COLO668 (cell line): ENCODE measurements around the gene JMJD1C.
"Not testable (repeated sequence)": the region's sequence is repeated elsewhere in the genome, so short reads cannot be mapped to it uniquely, and the experiment has no call there.

Source experiments
- DNase-seq: peaks from one replicate; lab custom pipeline; 2025; ENCODE audit not compliant: unreplicated experiment; lab: John Stamatoyannopoulos, UW

Gene JMJD1C

DNA sequence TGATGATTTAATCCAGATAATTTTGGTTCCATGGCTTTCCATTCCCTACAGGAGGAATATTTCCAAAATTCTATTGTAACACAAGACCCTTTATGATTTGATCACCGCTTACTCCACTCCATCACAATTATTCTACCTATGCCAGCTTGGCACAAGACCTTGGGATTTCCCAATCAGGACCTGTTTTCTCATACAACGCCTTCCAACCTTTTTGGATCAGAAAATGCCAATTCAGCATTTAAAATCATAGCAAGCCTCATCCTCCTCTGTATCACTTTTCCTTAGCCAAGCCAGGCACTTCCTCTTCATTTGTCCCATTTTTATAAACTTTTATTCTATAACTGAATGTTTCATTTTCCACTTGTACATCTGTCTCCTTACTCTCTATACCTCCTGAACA lies 100.9 kb downstream of the JMJD1C start:
- no peak for DNase-seq

DNA sequence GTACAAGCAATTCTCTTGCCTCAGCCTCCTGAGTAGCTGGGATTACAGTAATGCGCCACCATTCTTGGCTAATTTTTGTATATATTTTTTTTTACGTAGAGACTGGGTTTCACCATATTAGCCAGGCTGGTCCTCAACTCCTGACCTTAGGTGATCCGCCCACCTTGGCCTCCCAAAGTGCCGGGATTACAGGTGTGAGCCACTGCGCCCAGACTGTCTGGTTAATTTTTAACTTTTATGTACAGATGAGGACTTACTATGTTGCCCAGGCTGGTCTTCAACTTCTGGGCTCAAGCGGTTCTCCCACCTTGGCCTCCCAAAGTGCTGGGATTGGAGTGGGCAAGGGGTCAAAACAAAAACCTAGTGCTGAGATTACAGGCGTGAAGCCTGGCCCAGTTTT lies 101.8 kb downstream of the JMJD1C start:
- DNase-seq: no peak

DNA sequence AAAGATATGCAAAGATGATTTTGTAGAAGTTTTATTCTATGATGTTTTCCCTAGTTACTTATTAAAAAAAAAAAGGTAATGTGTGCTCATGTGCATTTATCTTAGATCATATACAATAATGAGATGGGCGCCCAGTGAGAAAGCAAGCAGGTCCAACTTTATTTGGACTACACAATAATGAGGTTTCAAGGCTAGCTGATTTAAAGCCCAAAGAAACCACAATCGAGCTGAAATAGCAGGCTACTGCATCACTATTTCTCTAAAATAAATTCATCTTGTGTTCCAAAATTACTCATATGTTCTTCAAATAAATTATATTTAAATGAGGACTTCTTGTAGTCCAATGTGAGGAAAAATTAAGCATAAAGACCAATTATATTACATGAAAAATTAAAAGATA lies 110.1 kb downstream of the JMJD1C start:
- no peak for DNase-seq

DNA sequence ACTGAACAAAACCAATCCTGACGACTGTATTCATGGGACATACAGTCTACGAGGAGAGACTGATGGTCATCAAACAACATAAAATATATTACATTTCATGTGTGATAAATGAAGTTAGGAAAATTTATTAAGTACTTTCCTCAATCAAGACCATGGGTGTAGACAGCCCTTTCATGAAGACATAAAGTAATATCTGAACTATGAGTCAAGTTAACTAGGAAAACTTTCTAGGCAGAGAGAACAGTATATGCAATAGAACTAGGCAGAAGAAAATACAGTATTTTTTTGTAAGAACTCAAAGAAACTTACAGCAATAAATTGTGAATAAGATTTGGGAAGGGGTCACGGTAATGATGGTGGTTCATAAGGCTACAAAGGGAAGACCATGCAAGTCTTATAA lies 112.8 kb downstream of the JMJD1C start:
- DNase-seq: no peak

DNA sequence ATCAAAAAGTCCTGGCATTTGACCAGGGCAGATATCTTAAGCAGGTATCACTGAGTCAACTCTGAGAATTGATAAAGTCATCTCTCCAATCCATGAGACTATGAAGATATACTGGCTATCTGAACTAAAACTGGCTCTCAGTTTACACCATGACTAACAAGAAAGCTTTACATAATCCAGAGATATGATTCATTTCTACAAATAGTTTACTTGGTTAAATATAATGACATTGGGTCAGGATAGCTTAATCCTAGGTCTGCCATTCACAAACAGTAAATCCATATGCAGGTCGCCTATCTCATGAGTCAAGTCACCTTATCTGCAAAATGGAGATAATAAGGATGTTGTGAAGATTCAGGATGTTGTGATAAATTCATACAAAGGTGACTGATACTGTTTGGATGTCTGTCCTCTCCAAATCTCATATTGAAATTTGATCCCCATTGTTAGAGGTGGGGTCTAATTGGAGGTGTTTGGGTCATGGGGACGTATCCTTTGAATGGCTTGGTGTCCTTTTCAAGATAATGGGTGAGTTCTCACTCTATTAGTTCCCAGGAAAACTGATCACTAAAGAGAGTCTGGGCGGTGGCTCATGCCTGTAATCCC lies 117.4 kb downstream of the JMJD1C start:
- DNase-seq: no peak

DNA sequence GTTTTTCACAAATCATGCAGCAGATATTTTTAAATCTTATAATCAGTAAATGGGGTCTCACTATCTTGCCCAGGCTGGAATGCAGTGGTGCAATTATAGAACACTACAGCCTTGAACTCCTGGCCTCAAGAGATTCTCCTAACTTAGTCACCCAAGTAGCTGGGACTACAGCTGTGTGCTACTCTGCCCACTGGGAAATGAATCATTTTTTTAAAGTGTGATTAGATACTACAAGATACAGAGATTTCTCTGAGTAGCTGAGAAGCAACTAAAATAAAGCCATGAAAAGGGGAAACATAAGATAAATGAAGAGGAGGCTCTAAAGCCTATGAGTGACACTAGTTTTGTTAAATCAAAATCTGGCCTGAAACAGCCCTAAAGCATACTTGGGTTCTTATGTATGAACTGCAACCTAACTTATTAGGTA lies 119.7 kb downstream of the JMJD1C start:
- no peak for DNase-seq

DNA sequence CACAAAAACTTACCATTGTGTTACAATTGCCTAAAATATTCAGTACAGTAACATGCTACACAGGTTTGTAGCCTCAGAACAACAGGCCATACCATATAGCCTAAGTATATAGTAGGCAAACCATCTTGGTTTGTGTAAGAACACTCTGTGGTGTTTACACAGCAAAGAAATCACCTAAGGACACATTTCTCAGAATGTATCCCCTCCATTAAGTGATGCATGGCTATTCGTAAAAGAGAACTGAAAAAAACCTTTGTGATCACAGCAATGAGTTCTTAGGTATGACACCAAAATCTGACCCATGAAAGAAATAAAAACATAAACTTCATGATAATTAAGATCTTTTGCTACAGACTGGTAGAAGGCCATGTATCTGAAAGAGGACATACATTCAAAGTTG lies 121.5 kb downstream of the JMJD1C start:
- no peak for DNase-seq

DNA sequence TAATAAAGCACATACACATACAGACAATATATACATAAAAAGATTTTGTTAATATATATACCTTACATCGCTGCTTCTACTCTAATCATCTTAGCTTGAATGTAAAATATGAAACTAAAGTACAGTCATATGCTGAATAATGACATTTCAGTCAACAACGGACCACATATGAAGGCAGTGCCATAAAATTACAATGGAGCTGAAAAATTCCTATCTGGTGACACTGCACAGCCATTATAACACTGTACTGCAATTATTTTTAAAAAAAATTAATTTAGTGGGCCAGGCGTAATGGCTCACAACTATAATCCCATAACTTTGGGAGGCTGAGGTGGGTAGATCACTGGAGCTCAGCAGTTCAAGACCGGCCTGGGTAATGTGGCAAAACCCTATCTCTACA lies 122.3 kb downstream of the JMJD1C start:
- no peak for DNase-seq

DNA sequence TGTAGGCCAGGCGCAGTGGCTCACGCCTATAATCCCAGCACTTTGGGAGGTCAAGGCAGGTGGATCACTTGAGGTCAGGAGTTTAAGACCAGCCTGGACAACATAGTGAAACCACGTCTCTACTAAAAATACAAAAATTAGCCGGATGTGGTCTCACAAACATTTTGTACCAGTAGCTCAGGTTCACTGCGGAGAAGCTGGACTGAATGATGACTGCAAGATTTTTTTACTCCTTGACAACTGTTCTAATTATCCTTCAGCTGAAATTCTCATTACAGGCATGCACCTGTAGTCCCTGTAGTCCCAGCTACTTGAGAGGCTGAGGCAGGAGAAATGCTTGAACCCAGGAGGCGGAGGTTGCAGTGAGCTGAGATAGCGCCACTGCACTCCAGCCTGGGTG lies 126.1 kb downstream of the JMJD1C start:
- DNase-seq: not testable (repeated sequence)

DNA sequence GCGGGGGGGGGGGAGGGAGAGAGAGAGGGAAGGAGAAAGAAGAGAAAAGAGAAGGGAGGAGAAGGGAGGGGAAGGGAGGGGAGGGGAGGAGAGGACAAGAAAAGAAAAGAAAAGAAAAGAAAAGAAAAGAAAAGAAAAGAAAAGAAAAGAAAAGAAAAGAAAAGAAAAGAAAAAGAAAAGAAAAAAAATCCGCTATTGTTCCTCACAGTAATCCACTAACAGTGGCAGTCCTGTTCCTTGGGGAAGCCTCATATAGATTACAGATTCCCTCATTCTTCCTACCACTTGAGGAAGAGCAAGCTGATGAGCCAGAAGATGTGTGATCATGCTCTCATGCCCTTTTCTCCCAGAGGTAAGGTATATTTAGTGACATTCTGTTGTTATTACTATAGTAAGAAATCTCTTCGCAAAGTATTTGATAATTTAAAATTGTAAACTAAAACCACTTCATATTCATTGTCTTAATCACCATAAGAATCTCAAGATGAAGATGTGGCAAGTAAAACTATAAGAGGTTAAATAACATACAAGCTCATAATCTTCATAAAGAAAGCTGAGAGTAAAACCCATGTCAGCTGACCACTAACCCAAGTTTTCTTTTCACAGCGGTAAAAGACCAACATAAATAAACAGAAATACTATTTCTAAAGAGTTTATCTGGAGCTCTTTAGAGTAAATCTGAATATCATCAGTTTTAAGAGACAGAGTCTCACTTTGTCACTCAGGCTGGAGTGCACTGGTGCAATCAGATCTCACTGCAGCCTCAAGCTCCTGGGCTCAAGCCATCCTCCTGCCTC lies 128.1 kb downstream of the JMJD1C start:
- no peak for DNase-seq

DNA sequence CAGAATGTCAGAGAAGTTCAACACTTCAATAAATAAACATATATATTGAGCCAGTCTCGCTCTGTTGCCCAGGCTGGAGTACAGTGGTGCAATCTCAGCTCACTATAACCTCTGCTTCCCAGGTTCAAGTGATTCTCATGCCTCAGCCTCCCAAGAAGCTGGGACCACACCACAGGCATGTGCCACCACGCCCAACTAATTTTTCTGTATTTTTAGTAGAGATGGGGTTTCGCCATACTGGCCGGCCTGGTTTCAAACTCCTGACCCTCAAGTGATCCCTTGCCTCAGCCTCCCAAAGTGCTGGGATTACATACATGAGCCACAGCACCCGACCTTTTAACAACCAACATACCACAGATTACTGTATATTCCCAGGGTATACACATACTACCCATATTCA lies 134.2 kb downstream of the JMJD1C start:
- no peak for DNase-seq

DNA sequence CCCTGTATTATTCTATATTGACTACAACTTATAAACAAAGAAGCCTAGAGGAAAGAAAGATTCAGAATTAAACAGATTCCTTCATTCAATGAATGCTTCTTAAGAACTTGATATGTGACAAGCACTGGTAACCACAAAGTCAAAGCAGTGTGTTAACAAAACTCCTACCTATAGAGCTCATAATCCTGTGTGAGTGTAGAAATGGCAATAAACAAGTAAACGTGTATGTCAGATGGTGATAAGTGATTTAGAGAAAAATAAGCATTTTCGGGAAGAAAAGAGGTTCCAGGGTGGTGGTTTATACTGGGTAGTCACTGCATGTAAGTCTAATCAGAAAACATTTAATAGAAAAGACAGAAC lies 141.3 kb downstream of the JMJD1C start:
- DNase-seq: no peak

DNA sequence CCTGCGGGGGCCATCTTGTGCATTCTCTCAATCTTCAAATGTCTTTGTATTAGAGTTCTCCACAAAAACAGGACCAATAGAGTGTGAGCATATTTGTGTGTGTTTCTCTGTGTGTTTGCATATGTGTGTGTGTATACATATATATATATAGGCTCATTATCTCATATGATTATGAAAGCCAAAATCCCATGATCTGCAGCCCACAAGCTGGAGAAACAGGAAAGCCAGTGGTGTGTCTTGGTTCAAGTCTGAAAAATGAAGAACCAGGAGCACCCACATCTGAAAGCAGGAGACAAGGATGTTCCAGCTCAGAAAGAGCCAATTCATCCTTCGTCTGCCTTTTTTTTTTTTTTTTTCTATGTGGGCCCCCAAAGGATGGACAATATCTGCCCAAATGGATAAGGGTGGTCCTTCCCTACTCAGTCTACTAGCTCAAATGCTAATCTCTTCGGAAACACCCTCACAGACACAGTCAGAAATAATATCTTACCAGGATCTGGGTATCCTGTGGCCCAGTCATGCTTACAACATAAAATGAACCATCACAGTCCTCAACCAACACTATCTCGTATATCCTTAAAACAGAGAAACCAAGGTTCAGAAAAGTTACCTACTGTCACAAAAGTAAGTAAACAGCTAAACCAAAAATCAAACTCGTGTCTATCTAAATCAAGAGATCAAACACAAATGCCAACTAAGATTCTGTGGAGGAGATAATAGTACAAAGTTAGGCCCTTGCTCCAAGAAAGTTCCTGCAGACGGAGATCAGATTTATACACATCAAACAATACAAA lies 141.9 kb downstream of the JMJD1C start:
- no peak for DNase-seq

DNA sequence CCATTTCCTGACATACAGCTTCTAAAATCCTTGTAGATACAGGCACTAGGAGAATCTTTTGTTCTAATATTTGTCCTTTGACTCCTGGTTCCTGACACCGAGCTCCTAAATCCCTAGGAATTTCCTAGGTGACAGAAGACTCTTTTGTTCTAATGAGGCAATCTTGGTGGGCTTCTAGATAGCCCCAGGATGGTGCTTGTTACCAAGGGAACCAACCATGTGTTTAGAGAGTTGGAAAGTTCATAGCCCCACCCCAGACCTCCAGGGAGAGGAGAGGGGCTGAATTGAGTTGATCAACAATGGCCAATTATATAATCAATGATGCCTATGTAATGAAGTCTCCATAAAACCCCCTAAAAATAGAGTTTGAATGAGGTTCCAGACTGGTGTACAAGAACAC lies 145.1 kb downstream of the JMJD1C start:
- no peak for DNase-seq

DNA sequence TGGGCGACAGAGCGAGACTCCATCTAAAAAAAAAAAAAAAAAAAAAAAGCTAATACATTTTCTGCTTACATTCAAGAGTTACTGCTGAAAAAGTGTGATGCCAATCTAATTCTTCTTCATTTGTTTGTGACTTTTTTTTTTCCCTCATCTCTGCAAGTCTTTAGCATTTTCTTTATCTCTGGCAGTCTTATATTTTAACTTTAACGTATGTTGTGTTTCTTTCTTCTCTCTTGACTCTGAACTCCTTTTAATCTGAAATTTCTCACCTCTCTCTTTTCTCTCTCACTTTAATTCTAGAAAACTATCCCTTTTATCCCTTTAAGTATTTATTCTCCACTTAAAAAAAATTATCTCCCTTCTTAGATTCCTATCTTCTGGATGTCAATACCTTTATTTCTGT lies 146.5 kb downstream of the JMJD1C start:
- no peak for DNase-seq

DNA sequence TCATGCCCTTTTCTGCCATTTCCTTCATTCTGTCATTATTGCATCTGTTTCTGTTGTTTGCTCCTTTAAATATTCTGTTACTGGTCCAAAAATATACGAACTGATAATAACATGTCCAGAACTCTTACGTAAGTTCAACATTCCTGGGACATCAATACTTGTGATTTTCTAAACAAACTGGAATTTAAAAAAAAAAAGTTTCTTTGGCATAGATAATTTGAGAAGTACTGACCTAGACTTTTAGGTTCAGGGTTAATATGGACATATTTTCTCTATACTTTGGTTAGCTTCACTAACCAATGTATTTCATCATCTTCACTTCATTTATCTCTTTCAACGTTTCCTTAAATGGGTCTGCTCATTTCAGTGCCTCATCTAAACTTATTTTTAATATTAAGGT lies 147.3 kb downstream of the JMJD1C start:
- DNase-seq: no peak

DNA sequence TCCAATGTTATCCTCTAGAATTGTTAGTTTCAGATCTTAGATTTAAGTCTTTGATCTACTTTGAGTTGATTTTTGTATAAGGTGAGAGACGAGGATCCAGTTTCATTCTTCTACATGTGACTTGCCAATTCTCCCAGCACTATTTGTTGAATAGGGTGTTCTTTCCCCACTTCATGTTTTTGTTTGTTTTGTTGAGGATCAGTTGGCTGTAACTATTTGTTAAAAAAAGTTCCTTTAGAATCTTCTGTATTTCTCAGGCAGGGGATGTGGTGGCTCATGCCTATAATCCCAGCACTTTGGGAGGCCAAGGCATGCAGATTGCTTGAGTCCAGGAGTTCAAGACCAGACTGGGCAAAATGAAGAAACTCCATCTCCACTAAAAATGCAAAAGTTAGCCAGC lies 151.8 kb downstream of the JMJD1C start:
- no peak for DNase-seq

DNA sequence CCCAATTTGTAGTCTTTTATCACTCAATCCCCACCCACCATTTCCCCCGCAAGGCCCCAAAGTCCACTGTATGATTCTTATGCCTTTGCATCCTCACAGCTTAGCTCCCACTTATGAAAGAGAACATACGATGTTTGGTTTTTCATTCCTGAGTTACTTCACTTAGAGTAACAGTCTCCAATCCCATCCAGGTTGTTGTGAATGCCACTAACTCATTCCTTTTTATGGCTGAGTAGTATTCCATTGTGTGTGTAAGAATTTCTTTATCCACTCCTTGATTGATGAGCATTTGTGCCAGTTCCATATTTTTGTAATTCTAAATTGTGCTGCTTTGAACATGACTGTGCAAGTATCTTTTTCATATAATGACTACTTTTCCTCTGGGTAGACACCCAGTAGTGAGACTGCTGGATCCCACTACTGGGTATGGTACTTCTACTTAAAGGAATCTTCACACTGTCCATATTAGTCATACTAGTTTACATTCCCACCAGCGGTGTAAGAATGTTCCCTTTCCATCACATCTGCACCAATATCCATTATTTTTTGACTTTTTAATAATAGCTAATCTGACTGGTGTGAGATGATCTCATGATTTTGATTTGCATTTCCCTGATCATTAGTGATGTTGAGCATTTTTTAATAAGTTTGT lies 152.6 kb downstream of the JMJD1C start:
- no peak for DNase-seq

DNA sequence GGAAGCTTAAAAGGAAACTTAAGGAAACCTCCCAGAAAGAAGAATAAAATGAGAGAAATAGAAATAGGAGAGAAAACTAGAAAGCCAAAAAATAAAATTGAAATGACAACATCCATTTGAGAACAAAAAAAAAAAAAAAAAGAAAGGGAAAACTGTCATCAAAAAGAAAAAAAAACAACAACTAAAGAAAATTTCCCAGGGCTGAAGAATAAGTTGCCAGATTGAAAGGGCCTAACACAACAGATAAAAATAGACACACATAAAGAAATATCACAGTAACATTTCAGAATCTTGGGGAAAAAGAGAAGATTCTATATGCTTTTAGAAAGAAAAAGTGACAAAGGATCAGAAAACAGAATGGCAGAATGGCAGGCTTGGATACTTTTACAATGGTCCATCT lies 157.1 kb downstream of the JMJD1C start:
- DNase-seq: no peak

DNA sequence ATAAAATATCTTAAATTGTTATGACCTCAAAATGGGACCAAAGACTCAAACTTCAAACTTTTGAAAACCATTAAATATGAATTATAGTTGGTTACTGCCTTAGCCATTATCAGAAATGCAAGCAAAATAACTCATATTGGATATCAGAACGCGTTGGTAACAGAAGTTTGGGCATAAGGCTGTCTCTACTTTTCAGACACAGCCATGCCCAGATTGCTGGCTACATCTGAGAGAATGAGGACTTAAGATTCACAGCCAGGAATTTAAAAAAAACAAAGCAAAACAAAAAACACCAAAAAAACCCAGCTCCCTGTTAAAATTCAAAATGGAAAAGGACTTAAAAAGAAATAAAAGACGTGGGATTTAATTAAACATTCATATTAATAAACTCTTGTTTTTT lies 161.6 kb downstream of the JMJD1C start:
- DNase-seq: no peak

DNA sequence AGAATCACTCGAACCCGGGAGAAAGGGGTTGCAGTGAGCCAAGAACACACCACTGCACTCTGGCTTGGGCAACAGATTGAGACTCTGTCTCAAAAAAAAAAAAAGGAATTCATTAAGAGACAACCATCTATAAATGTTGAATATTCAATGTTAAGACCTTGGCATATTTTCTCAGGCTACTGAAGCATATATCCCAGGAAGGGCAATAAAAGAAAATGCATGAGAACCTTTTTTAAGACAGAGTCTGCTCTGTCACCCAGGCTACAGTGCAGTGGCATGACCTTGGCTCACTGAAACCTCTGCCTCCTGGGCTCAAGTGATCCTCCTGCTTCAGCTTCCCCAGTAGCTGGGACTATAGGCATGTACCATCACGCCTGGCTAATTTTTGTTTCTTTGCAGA lies 165.0 kb downstream of the JMJD1C start:
- no peak for DNase-seq

DNA sequence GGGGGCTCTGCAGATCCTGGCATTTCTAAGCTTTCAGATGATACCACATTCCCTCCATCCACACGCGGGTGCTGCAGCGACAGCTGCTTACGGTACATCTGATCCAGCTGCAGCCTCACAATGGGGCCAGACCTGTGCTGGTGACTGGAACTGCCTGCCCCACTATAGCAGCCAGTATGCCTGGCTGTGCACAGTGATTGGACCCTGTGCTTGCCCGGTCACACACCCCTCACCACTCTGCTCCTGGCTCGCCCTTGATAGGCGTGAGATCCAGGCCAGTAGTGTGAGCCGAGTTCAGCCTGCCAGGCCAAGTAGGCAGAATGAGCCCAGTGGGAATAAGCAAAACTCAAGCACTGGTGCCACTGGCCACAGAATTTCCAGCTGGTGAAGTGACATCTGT lies 167.8 kb downstream of the JMJD1C start:
- DNase-seq: no peak
